Heart right ventricle (tissue), 16 donors: Measurements from ENCODE around the gene SLC51B. TPM values are rescaled to one million over a fixed set of nuclear protein-coding genes. Genes with fewer than 3 reads are reported as not detected.

Experiments used
- ATAC-seq, 8 donors: fragments of 200-7000 bp; cut with Tn5 transposase; one replicate each; pipeline ENCODE4 v1.9.1; 2020; ENCODE audit warnings: mild to moderate bottlenecking in 8 of 8, moderate library complexity in 8 of 8, moderate number of reproducible peaks in 1 of 8
- DNase-seq, 2 donors: peaks; one replicate each; pipeline ENCODE4 v3.0.0-alpha.2; 2020
- H3K27ac ChIP-seq, 10 donors: fragments of 200-600 bp; sonication (generic) in 2 of 10; one replicate each; pipeline versions ENCODE4 v1.5.0 to v1.8.0; 2020 to 2022; ENCODE audit warnings: mild to moderate bottlenecking in 3 of 10
- H3K27me3 ChIP-seq, 7 donors: fragments of 200-600 bp; one replicate each; pipeline ENCODE4 v1.8.0; 2021 to 2022; ENCODE audit warnings: mild to moderate bottlenecking in 2 of 7
- H3K36me3 ChIP-seq, 9 donors: fragments of 200-600 bp; sonication (generic) in 1 of 9; one replicate each; pipeline versions ENCODE4 v1.5.0 to v1.8.0; 2020 to 2022; ENCODE audit warnings: mild to moderate bottlenecking in 2 of 9
- H3K4me1 ChIP-seq, 9 donors: fragments of 200-600 bp; sonication (generic) in 1 of 9; one replicate each; pipeline versions ENCODE4 v1.5.0 to v1.8.0; 2020 to 2022; ENCODE audit warnings: mild to moderate bottlenecking in 4 of 9
- H3K4me3 ChIP-seq, 10 donors: fragments of 200-600 bp; sonication (generic) in 2 of 10; one replicate each; pipeline versions ENCODE4 v1.5.0 to v1.8.0; 2020 to 2022; ENCODE audit warnings: mild to moderate bottlenecking in 7 of 10, moderate library complexity in 2 of 10
- H3K9me3 ChIP-seq, 11 donors: fragments of 200-600 bp in 10 of 11; sonication (generic) in 2 of 11; one replicate each; pipeline versions ENCODE4 v1.5.0 to v1.8.0; 2013 to 2022; ENCODE audit warnings: mild to moderate bottlenecking in 2 of 11, control low read depth in 1 of 11, moderate library complexity in 1 of 11
- WGBS, 2 donors: extraction: QIAGEN DNeasy Blood & Tissue Kit; methylation state at CpG; one replicate each; pipeline ENCODE4 v1.1.7; 2013; ENCODE audit warnings: inconsistent platforms in 1 of 2; 5-methylcytosine and 5-hydroxymethylcytosine counted together
- intact Hi-C, 10 donors: fragments of 100-400 bp; cut with DNase I; formaldehyde crosslinking; loops; one replicate each; pipeline versions ENCODE4 v1.11.1 to v1.14.2; 2022
- polyA plus RNA-seq, 2 donors: library from polyadenylated mRNA; stranded (reverse); fragments of 200-250 nt; gene quantifications; one replicate each; pipeline ENCODE4 v1.2.3, GENCODE V29; 2013
- total RNA-seq, 10 donors: library from RNA; stranded (reverse); fragmentation: NEBNext Ultra II Directional in 3 of 10; extraction: Animal tissue kit (Norgen Biotek cat#: 25700) in 3 of 10; gene quantifications; one replicate each; pipeline versions ENCODE4 v1.2.1 to v1.2.4, GENCODE V29; 2021 to 2023
- TF ChIP-seq, protein P1 (sequence below), 9 donors: fragments of 200-600 bp; sonication (generic) in 2 of 9; IDR thresholded peaks; one replicate each; pipeline versions ENCODE4 v1.5.0 to v1.8.0; 2021 to 2022; ENCODE audit warnings: antibody characterized with exemption in 9 of 9, mild to moderate bottlenecking in 5 of 9, moderate library complexity in 1 of 9
- donor health status: Arrhythmogenic right ventricular cardiomyopathy.
- donor health status: ischemic (EF 13 %, LVEDD 7.1; RV severe dilation, severe dysfunction).
- donor health status: healthy with polysubstance abuse.
- donor health status: DM: no; HTN: yes; CAD: no.
- donor health status: DM: no; HTN: no; CAD: no.
- donor health status: ischemic (EF 25% LVEDD 6.9; RV normal size, moderate dysfunction).
- donor health status: ischemic (EF 25% LVEDD 5.7; RV mildly dilated, moderate dysfunction).
- donor health status: healthy.
- donor health status: DM: yes; HTN: yes; CAD: no.
- donor health status: Ischemic cardiomyopathy.
- donor health status: ischemic (EF 35%, LVEDD 5.7; RV mildly dilated, moderate dysfunction).
- donor health status: nonischemic (EF 11% LVEDD 7.7; RV severe dilation, severe dysfunction).
- donor health status: DM: yes; HTN: yes; CAD: no.
- donor health status: PGD.
- donor health status: ischemic (EF 29% LVEDD 5.4; RV normal size, mild dysfunction).
- donor health status: nonischemic (EF 23%, LVEDD 6.1; RV moderate dilation, normal function).

SLC51B gene
- total and polyA plus RNA-seq, 12 donors: 0.43 TPM; not detected in 11

GRCh38 chr15:65055201-65055870 lies 10.1 kb downstream of the SLC51B start:
- Histone ChIP-seq H3K9me3 (no peaks in the 10 kb centered on the region), H3K4me1 (peaks cover 2 to 45% (median 27%) of the 10 kb centered on the region in 9 donors), H3K36me3 (peaks cover 0 to 43% (median 0%) of the 10 kb centered on the region in 9 donors), H3K27ac (peak overlapping the region in 8 of 10 donors; percentile 26 to 70 (median 44)), H3K27me3 (no peaks in the 10 kb centered on the region), H3K4me3 (no peak overlapping the region)
- TF ChIP-seq, protein P1, sequence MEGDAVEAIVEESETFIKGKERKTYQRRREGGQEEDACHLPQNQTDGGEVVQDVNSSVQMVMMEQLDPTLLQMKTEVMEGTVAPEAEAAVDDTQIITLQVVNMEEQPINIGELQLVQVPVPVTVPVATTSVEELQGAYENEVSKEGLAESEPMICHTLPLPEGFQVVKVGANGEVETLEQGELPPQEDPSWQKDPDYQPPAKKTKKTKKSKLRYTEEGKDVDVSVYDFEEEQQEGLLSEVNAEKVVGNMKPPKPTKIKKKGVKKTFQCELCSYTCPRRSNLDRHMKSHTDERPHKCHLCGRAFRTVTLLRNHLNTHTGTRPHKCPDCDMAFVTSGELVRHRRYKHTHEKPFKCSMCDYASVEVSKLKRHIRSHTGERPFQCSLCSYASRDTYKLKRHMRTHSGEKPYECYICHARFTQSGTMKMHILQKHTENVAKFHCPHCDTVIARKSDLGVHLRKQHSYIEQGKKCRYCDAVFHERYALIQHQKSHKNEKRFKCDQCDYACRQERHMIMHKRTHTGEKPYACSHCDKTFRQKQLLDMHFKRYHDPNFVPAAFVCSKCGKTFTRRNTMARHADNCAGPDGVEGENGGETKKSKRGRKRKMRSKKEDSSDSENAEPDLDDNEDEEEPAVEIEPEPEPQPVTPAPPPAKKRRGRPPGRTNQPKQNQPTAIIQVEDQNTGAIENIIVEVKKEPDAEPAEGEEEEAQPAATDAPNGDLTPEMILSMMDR (IDR thresholded peaks at IDR 0.05): no peak
- 37 to 41% methylated on average over 6 of the region's 6 CpGs for WGBS, 2 donors
- ATAC-seq (peak in 7 of 8 donors; percentile 9 to 71 (median 19)), DNase-seq (peak in 1 of 2 donors; percentile 39)
- intact Hi-C loops: loop anchor here in 7 of 10 donors (2.0 to 10.0 kb wide), 8 partner anchors 21 to 229 kb away; partner anchors contain the start of genes KBTBD13 (in 1 of the 7) and PARP16 (in 1 of the 7)

DNA sequence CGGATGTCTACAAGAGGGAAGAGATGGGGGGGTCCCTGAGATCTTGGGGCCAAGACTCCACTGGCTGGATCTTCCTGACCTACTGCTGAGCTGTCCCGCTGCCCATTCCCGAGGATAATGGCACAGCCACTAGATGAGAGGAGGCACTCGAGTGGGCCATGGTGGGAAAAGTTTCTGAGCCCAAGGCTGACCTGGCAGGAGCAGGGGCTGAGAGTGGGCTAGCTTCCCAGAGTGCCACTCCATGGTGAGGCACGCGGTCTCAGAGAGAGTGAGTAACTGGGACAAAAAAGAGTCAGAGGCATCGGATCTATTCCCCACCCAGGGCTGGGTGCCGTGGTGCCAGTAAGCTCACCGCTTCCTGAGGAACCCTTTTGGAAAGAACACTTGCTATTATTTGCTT lies 10.9 kb downstream of the SLC51B start:
- WGBS, 2 donors: 74 to 84% methylated on average over 9 of the region's 9 CpGs
- H3K27me3 ChIP-seq: no peaks in the 10 kb centered on the region
- H3K36me3 ChIP-seq: peaks cover 0 to 47% (median 0%) of the 10 kb centered on the region in 9 donors
- H3K4me1 ChIP-seq: peaks cover 8 to 53% (median 31%) of the 10 kb centered on the region in 9 donors
- no peaks in the 10 kb centered on the region for H3K9me3 ChIP-seq
- H3K4me3 ChIP-seq: no peak overlapping the region
- TF ChIP-seq, protein P1 (IDR thresholded peaks at IDR 0.05): no peak
- no peak for DNase-seq
- intact Hi-C loops: loop anchor here in 4 of 10 donors (5.0 to 10.0 kb wide), 4 partner anchors 41 to 229 kb away; partner anchors contain the start of gene PARP16 (in 1 of the 4)
- peak overlapping the region in 3 of 10 donors; percentile 14 to 70 (median 46) for H3K27ac ChIP-seq
- ATAC-seq: no peak

- H3K4me3 ChIP-seq: no peak overlapping the region
- H3K4me1 ChIP-seq: peaks cover 9 to 61% (median 32%) of the 10 kb centered on the region in 9 donors
- intact Hi-C loops: loop anchor here in 4 of 10 donors (5.0 to 10.0 kb wide), 4 partner anchors 40 to 228 kb away; partner anchors contain the start of gene PARP16 (in 1 of the 4)
- WGBS, 2 donors: 86 to 87% methylated on average over 8 of the region's 8 CpGs
- ATAC-seq (no peak), DNase-seq (no peak)
- H3K36me3 ChIP-seq: peaks cover 0 to 47% (median 0%) of the 10 kb centered on the region in 9 donors
- H3K27me3 ChIP-seq: no peaks in the 10 kb centered on the region
- TF ChIP-seq, protein P1 (IDR thresholded peaks at IDR 0.05): no peak
- H3K9me3 ChIP-seq: no peaks in the 10 kb centered on the region
- no peak overlapping the region for H3K27ac ChIP-seq
Observed at GRCh38 chr15:65056868-65057548, 11.8 kb downstream of the SLC51B start.

DNA sequence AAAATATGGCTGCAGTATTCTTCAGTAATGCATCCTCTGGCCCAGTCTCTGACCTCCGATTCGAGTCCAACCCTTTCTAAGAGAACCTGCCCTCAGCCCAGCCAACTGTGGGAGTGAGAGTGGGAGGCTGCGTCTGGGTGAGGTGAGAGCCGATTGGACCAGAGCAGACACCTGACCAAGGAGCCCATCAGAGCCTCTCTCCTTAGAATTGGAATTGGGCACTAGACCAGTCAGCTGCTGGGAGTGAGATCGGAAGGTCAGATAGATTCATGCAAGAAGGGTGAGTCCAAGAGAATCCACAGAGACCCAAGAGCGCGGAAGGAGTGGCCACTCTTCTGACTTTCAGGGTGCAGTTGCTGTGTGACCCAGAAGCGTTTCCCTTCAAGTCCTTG lies 12.4 kb downstream of the SLC51B start:
- peaks cover 0 to 47% (median 0%) of the 10 kb centered on the region in 9 donors for H3K36me3 ChIP-seq
- no peaks in the 10 kb centered on the region for H3K9me3 ChIP-seq
- TF ChIP-seq, protein P1 (IDR thresholded peaks at IDR 0.05): no peak
- H3K4me3 ChIP-seq: no peak overlapping the region
- no peak for DNase-seq
- no peak for ATAC-seq
- H3K27ac ChIP-seq: no peak overlapping the region
- peaks cover 9 to 66% (median 37%) of the 10 kb centered on the region in 9 donors for H3K4me1 ChIP-seq
- intact Hi-C loops: loop anchor here in 4 of 10 donors (5.0 to 10.0 kb wide), 4 partner anchors 40 to 227 kb away; partner anchors contain the start of gene PARP16 (in 1 of the 4)
- no peaks in the 10 kb centered on the region for H3K27me3 ChIP-seq
- WGBS, 2 donors: 86 to 89% methylated on average over 8 of the region's 8 CpGs
